HCT116 (cell line): ENCODE data around the gene CTCFL. TPM values are rescaled to one million over a fixed set of nuclear protein-coding genes. Genes with fewer than 3 reads are reported as not detected.

Source experiments
- ATAC-seq: fragments of 200-7000 bp; cut with Tn5 transposase; 2 replicates; pipeline ENCODE4 v1.9.1; 2020; ENCODE audit warnings: mild to moderate bottlenecking, moderate library complexity
- BruUV-seq: library from RNA; stranded (reverse); fragments of 400-500 nt; replicated peaks from 2 replicates; lab custom pipeline; 2021; lab: Mats Ljungman, UMichigan
- CTCF ChIA-PET: fragments of 300-600 bp; sonication (Branson Sonifier 250); formaldehyde crosslinking; loops from one replicate; lab custom pipeline; 2021; ENCODE audit warnings: antibody characterized with exemption; lab: Charles Lee
- POLR2A ChIA-PET: fragments of 300-600, 350-600 bp; sonication (Branson Sonifier 250); formaldehyde crosslinking; loops from one replicate; lab custom pipeline; 2021; ENCODE audit warnings: antibody characterized with exemption; lab: Charles Lee
- RAD21 ChIA-PET, 2 experiments: fragments of 300-600 bp; sonication (Branson Sonifier 250); formaldehyde crosslinking; loops; one replicate each; lab custom pipeline; 2023; ENCODE audit warnings: low total read pairs in 2 of 2; ENCODE audit not compliant: uncharacterized antibody in 2 of 2, unreplicated experiment in 2 of 2, low non-redundant PET in 1 of 2; lab: Charles Lee
- DNase-seq: peaks from one replicate; pipeline ENCODE4 v3.0.0-alpha.2; 2010; ENCODE audit warnings: low read depth, low spot score
- H2AFZ ChIP-seq: fragments of 200-600 bp; shearing (Covaris generic), sonication (generic); 2 replicates; pipeline ENCODE4 v1.6.1; 2017; ENCODE audit warnings: low read depth, mixed run types, mixed read lengths, antibody characterized with exemption, low read length; ENCODE audit not compliant: poor library complexity, severe bottlenecking
- H3K27ac ChIP-seq: 2 replicates; pipeline ENCODE4 v1.5.1; 2012; ENCODE audit warnings: low read depth, low read length
- H3K27me3 ChIP-seq: fragments of 200-600 bp; sonication (generic); 2 replicates; pipeline ENCODE4 v1.6.1; 2016; ENCODE audit warnings: mixed run types, low read length, mixed read lengths; ENCODE audit not compliant: insufficient read depth
- H3K36me3 ChIP-seq, 2 experiments: fragments of 200-500 bp in 1 of 2; fragments of 200-600 bp in 1 of 2; sonication (Bioruptor generic) in 1 of 2; sonication (generic) in 1 of 2; 2 replicates each; pipeline versions ENCODE4 v1.5.1 to v1.6.1; 2014 to 2016; ENCODE audit warnings: low read length in 2 of 2, inconsistent platforms in 1 of 2, mixed read lengths in 1 of 2, mixed run types in 1 of 2; ENCODE audit not compliant: insufficient read depth in 2 of 2, control insufficient read depth in 1 of 2
- H3K4me1 ChIP-seq, 2 experiments: fragments of 200-600 bp in 1 of 2; sonication (generic) in 1 of 2; 2 replicates each; pipeline versions ENCODE4 v1.5.1 to v1.6.1; 2012 to 2017; ENCODE audit warnings: low read length in 2 of 2, inconsistent platforms in 1 of 2, mild to moderate bottlenecking in 1 of 2, mixed read lengths in 1 of 2, mixed run types in 1 of 2, moderate library complexity in 1 of 2; ENCODE audit not compliant: insufficient read depth in 2 of 2, control insufficient read depth in 1 of 2
- H3K4me2 ChIP-seq: fragments of 200-600 bp; sonication (generic); 2 replicates; pipeline ENCODE4 v1.6.1; 2017; ENCODE audit warnings: mixed run types, low read length, mixed read lengths
- H3K4me3 ChIP-seq, 2 experiments: fragments of 200-600 bp in 1 of 2; sonication (generic) in 1 of 2; replicated peaks in 1 of 2; 2 replicates each; pipeline ENCODE4 v1.5.1; 2011 to 2016; ENCODE audit warnings: low read length in 2 of 2, control low read depth in 1 of 2, low read depth in 1 of 2, mild to moderate bottlenecking in 1 of 2, mixed read lengths in 1 of 2, mixed run types in 1 of 2
- H3K79me2 ChIP-seq: fragments of 200-600 bp; sonication (generic); 2 replicates; pipeline ENCODE4 v1.6.1; 2017; ENCODE audit warnings: mild to moderate bottlenecking, mixed run types, low read length, moderate library complexity, mixed read lengths; ENCODE audit not compliant: insufficient read depth
- H3K9ac ChIP-seq: fragments of 200-600 bp; sonication (generic); 2 replicates; pipeline ENCODE4 v1.6.1; 2016; ENCODE audit warnings: low read length, mixed read lengths
- H3K9me2 ChIP-seq: fragments of 200-600 bp; sonication (generic), shearing (Covaris generic); 2 replicates; pipeline ENCODE4 v1.6.1; 2017; ENCODE audit warnings: mixed run types, mild to moderate bottlenecking, moderate library complexity; ENCODE audit not compliant: insufficient read depth
- H3K9me3 ChIP-seq, 2 experiments: fragments of 200-500 bp in 1 of 2; fragments of 200-600 bp in 1 of 2; sonication (Bioruptor generic) in 1 of 2; sonication (generic) in 1 of 2; 2 replicates each; pipeline ENCODE4 v1.6.1; 2014 to 2017; ENCODE audit warnings: low read length in 2 of 2, mixed read lengths in 2 of 2, inconsistent platforms in 1 of 2, low read depth in 1 of 2, mild to moderate bottlenecking in 1 of 2, mixed run types in 1 of 2, moderate library complexity in 1 of 2; ENCODE audit not compliant: control insufficient read depth in 1 of 2, insufficient read depth in 1 of 2
- H4K20me1 ChIP-seq: fragments of 200-600 bp; sonication (generic), shearing (Covaris generic); 2 replicates; pipeline ENCODE4 v1.6.1; 2017; ENCODE audit warnings: mixed run types, mild to moderate bottlenecking, moderate library complexity; ENCODE audit not compliant: insufficient read depth
- EGR1 ChIP-seq: IDR thresholded peaks from 2 replicates; pipeline ENCODE4 v1.6.1; 2012; ENCODE audit warnings: low read depth
- ELF1 ChIP-seq: IDR thresholded peaks from 2 replicates; pipeline ENCODE4 v1.6.1; 2012; ENCODE audit warnings: low read depth, borderline replicate concordance
- EZH2 ChIP-seq: fragments of 200-600 bp; sonication (generic); IDR thresholded peaks from 2 replicates; pipeline ENCODE4 v1.6.1; 2017; ENCODE audit warnings: antibody characterized with exemption, mixed run types
- EZH2phosphoT487 ChIP-seq: fragments of 200-600 bp; IDR thresholded peaks from 2 replicates; pipeline ENCODE4 v1.6.1; 2018; ENCODE audit warnings: antibody characterized with exemption, borderline replicate concordance
- SIN3A ChIP-seq: IDR thresholded peaks from 2 replicates; pipeline ENCODE4 v1.6.1; 2012; ENCODE audit warnings: low read depth
- SRF ChIP-seq: IDR thresholded peaks from 2 replicates; pipeline ENCODE4 v1.6.1; 2012; ENCODE audit warnings: low read depth
- ZFX ChIP-seq: fragments of 450-650 bp; IDR thresholded peaks from 2 replicates; pipeline ENCODE4 v1.6.1; 2017
- intact Hi-C: fragments of 100-400 bp; cut with micrococcal nuclease; formaldehyde crosslinking; loops from 2 replicates; pipeline ENCODE4 v1.10.0; 2022
- total RNA-seq: library from RNA; stranded (reverse); gene quantifications from one replicate; pipeline ENCODE4 v1.2.1, GENCODE V29; 2021; ENCODE audit not compliant: unreplicated experiment
- TF ChIP-seq, protein P1 (sequence below): IDR thresholded peaks from 2 replicates; pipeline ENCODE4 v1.6.1; 2012; ENCODE audit warnings: low read depth

Gene CTCFL
- total RNA-seq, 1 experiment from 2014 or later: 0.34 TPM

DNA sequence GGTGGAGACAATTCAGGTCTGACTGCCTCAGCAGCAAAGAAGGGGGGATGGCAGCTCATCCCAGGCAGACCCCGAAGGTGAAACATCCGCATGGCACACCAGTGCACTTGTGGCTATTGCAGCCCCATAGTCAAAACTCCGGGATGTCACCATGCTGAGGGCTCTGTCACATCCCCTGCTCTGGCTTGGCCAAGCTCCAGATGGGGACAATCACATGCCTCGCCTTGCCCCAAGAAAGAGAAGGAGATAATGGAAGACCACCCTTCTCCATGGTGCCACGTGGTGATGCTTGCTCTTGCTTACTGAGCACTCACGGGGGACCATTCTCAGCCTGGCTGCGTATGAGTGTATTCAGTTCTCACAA lies 73.5 kb downstream of the CTCFL start:
- H3K27me3 ChIP-seq: peaks cover 10% of the 10 kb centered on the region; the same call in 1 of the 2 replicates
- CTCF ChIA-PET: no interaction called here
- POLR2A ChIA-PET: no interaction called here

GRCh38 chr20:57450931-57451330 lies 74.0 kb downstream of the CTCFL start:
- ChIA-PET CTCF (no interaction called here), POLR2A (no interaction called here), RAD21 (no interaction called here)
- H3K9ac ChIP-seq: no peak overlapping the region
- H3K4me1 ChIP-seq: peaks cover 7% of the 10 kb centered on the region in 2 experiments; a peak in 2 of 4 replicates
- no TSS peak for BruUV-seq
- H3K79me2 ChIP-seq: no peaks in the 10 kb centered on the region
- no peak overlapping the region for H3K27ac ChIP-seq
- ATAC-seq (no peak), DNase-seq (no peak)
- no peak overlapping the region for H3K4me3 ChIP-seq
- no peaks in the 10 kb centered on the region for H3K36me3 ChIP-seq
- no peaks in the 10 kb centered on the region for H4K20me1 ChIP-seq
- peaks cover 10% of the 10 kb centered on the region; the same call in 1 of the 2 replicates for H3K27me3 ChIP-seq
- no peak for TF ChIP-seq EZH2phosphoT487
- no peak for TF ChIP-seq EGR1
- TF ChIP-seq ZFX: no peak
- no peak for TF ChIP-seq SIN3A
- TF ChIP-seq EZH2: no peak
- TF ChIP-seq SRF: no peak
- TF ChIP-seq, protein P1, sequence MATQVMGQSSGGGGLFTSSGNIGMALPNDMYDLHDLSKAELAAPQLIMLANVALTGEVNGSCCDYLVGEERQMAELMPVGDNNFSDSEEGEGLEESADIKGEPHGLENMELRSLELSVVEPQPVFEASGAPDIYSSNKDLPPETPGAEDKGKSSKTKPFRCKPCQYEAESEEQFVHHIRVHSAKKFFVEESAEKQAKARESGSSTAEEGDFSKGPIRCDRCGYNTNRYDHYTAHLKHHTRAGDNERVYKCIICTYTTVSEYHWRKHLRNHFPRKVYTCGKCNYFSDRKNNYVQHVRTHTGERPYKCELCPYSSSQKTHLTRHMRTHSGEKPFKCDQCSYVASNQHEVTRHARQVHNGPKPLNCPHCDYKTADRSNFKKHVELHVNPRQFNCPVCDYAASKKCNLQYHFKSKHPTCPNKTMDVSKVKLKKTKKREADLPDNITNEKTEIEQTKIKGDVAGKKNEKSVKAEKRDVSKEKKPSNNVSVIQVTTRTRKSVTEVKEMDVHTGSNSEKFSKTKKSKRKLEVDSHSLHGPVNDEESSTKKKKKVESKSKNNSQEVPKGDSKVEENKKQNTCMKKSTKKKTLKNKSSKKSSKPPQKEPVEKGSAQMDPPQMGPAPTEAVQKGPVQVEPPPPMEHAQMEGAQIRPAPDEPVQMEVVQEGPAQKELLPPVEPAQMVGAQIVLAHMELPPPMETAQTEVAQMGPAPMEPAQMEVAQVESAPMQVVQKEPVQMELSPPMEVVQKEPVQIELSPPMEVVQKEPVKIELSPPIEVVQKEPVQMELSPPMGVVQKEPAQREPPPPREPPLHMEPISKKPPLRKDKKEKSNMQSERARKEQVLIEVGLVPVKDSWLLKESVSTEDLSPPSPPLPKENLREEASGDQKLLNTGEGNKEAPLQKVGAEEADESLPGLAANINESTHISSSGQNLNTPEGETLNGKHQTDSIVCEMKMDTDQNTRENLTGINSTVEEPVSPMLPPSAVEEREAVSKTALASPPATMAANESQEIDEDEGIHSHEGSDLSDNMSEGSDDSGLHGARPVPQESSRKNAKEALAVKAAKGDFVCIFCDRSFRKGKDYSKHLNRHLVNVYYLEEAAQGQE: no peak
- intact Hi-C loops: no loop called here
- peaks cover 0 to 3% of the 10 kb centered on the region in 2 experiments; a peak in 1 of 4 replicates for H3K9me3 ChIP-seq
- H3K9me2 ChIP-seq: no peaks in the 10 kb centered on the region
- H2AFZ ChIP-seq: no peak overlapping the region
- H3K4me2 ChIP-seq: no peak overlapping the region

More for the DNA sequence above, 73.5 kb downstream of the CTCFL start:
- BruUV-seq: no TSS peak
- Histone ChIP-seq H2AFZ (no peak overlapping the region), H3K9me3 (no peaks in the 10 kb centered on the region), H3K79me2 (no peaks in the 10 kb centered on the region), H3K4me1 (peaks cover 7% of the 10 kb centered on the region in 2 experiments; a peak in 2 of 4 replicates), H3K4me3 (no peak overlapping the region), H3K4me2 (no peak overlapping the region), H4K20me1 (no peaks in the 10 kb centered on the region), H3K9me2 (no peaks in the 10 kb centered on the region), H3K36me3 (no peaks in the 10 kb centered on the region), H3K27ac (no peak overlapping the region), H3K9ac (no peak overlapping the region)
- TF ChIP-seq ELF1: no peak
- intact Hi-C loops: no loop called here
- RAD21 ChIA-PET: no interaction called here
- DNase-seq (no peak), ATAC-seq (no peak)
